GM12875 (cell line): ENCODE data around the gene CTBP1.

Source experiments
- H3K4me3 ChIP-seq: one replicate; pipeline ENCODE4 v1.5.1; 2011; ENCODE audit warnings: low read depth, low read length, control low read depth
- TF ChIP-seq, protein P1 (sequence below): IDR thresholded peaks from 2 replicates; pipeline ENCODE4 v1.5.1; 2011; ENCODE audit warnings: low read depth, mild to moderate bottlenecking, control low read depth, inconsistent platforms, low read length, moderate library complexity, borderline replicate concordance; ENCODE audit not compliant: insufficient read depth

CTBP1 gene

DNA sequence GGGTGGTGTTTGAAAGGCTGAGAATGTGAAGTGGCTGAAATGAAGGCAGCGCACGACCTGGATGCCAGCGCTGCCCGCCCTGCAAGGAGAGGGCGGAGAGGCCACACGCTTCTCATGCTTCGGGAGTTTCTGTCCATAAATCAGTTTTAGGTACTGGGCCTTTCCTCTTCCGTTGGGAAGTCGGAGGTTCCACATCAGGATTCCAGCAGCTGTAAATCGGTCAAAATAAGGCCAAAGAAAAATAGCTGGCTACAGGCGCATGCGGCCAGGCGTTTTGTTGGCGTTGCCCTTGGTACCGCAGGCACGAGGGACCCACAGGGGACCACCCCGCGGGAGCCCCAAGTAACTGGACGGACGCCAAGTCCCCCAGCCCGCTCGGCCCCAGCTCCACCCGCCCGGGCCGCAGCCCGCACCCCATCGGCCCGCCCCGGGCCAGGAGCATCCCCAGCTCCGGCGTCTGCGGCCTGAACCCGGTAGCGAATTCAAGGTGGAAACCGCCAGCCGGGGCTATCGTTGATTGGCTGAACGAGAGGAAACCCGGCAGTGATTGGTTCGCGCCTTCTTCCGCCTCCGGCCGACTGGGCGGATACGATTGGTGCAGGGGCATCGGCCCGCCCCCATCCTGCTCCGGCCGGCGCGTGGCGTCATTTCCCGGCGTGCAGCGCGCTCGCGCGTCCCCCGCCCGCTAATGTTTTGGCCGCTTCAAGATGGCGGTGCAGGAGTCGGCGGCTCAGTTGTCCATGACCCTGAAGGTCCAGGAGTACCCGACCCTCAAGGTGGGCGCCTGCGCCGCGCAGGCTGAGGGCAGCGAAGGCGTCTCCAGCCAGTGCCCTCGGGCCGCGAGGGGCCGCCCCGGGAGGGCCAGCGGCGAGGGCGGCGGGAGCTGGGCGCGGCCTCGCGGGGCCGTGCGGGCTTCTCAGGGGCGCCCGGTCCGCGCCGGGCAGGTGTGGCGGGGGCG is 40.6 kb upstream of the CTBP1 start, which contains the start of gene MAEA:
Gene MAEA (plus strand): TSS at position 685 of the 958 bp plus-strand sequence. CDS start 23 bp downstream, at position 708.
- H3K4me3 ChIP-seq: peak within 1 kb of the TSS; percentile 76
- TF ChIP-seq, protein P1, sequence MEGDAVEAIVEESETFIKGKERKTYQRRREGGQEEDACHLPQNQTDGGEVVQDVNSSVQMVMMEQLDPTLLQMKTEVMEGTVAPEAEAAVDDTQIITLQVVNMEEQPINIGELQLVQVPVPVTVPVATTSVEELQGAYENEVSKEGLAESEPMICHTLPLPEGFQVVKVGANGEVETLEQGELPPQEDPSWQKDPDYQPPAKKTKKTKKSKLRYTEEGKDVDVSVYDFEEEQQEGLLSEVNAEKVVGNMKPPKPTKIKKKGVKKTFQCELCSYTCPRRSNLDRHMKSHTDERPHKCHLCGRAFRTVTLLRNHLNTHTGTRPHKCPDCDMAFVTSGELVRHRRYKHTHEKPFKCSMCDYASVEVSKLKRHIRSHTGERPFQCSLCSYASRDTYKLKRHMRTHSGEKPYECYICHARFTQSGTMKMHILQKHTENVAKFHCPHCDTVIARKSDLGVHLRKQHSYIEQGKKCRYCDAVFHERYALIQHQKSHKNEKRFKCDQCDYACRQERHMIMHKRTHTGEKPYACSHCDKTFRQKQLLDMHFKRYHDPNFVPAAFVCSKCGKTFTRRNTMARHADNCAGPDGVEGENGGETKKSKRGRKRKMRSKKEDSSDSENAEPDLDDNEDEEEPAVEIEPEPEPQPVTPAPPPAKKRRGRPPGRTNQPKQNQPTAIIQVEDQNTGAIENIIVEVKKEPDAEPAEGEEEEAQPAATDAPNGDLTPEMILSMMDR: no peak

DNA sequence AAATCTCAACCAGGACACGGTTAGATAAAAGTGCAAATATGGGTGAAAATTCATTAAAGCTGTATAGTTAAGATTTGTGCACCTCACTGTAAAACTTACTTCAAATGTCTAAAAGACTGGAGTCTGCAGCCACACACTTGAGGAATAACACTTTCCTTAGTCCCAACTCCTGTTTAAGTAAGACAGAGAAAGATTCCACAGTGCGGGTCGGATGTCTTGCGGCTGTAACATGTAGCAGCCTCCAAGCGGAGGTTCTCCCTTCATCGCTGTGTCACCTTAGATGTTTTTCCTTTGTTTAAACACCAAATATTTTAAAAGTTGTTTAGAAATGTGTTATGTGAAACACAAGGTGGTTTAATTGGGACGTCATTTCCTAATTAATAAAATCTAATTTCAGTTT is 39.9 kb upstream of the CTBP1 start:
- no peak overlapping the region for H3K4me3 ChIP-seq
- TF ChIP-seq, protein P1: no peak

DNA sequence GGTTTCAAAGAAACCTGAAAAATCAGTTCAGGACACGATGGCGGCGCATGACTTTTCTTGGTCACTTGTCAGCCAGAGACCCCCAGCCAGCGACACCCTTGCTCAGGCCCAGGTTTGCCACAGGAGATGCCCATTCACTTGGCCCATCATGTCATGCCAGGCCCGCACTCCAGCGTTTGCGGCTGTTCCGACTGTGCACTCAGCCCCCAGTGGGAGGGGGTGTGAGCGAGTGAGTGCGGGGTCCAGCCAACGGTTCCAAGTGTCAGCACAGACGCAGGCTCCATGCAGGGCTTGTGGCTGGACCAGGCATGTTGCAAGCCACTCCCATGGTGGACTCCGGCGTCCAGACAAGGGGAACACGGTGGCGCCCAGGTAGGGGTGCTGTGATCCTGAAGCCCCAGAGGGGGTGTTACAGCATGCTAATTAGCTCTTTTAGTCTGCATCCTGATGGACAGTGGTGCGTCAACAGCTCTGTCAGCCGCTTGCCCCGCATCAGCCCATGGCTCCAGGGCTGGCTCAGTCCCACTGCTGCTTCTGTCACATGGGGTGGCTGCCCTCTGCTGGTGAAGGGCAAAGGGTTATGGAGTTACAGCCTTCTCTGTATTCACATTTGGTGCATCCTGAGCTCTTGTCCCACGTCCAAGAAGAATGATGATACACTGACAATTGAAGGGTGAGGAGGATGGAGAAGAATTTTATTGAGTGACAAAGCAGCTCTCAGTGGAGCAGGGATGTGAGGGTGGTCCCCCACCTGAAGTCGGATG is 37.0 kb upstream of the CTBP1 start:
- TF ChIP-seq, protein P1: peak; percentile 44; the same call in 1 of the 2 replicates
- H3K4me3 ChIP-seq: no peak overlapping the region

DNA sequence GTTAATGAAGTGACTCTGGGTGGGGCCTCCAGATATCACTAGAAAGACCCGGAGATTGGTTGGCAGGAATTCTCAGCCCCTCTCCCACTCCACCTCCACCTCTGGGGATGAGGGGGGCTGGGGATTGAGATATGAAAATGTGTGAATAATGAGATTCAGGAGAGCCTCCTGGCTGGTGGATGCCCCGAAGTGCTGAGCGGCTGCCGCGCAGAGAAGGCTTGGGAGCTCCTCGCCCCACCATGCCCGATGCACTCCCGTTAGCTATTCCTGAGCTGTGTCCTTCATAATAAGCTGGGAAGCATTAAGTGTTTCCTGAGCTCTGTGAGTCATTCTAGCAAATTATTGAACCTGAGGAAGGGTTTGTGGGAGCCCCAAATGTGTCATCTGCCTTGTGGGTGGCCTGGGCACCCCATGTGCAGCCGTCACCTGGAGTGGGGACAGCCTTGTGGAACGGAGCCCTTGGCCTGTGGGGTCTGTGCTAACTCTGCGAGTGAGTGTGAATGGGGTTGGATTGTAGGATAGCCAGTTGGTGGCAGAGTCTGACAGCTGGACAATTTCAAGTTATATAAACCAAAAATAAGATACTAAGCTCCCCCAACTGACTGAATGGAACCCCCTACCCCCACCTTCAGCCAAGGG is 36.3 kb upstream of the CTBP1 start:
- TF ChIP-seq, protein P1: no peak
- no peak overlapping the region for H3K4me3 ChIP-seq

DNA sequence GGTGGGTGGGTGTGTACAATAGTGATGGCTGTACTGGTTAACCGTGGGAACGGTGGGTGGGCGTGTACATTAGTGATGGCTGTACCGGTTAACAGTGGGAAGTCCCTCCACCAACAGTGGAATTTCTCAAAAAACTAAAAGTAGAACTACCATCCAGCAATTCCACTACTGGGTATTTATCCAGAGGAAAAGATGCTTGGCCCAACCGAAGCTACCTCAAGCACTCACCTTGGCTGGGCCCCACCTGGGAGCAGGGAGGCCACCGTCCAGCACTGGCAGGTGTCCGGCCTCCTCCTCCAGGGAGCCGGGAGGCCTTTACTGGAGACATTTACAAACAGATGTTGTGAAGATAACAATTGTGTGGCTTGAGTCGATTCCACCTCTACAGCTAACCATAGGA is 34.8 kb upstream of the CTBP1 start:
- TF ChIP-seq, protein P1: no peak
- H3K4me3 ChIP-seq: no peak overlapping the region

DNA sequence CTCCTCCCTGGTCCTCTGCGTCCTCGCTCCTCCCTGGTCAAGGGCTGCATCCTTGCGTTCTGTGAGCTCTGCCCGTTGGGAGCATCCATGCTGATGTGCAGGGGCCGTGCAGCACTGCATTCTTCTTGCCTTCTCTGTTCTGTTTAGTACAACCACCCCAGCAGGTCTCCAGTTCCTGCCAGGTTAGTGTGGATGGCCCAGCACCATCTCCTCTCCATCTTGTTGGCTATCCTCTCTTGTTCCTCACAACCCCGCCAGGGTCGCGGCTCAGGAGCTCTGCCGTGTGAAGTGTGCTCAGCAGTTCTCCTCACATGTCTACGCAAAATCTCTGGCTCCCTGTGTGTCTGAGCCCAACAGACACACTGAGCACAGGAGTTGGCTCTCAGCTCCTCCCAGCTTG is 30.3 kb upstream of the CTBP1 start:
- TF ChIP-seq, protein P1: no peak
- H3K4me3 ChIP-seq: no peak overlapping the region
